HUDEP-2 (cell line): ENCODE measurements around the gene SRF.
A peak's percentile ranks its signal among the peaks of the same experiment; 100 is the strongest.

ENCODE experiments used
- DNase-seq, 76 experiments: peaks; one replicate each; lab custom pipeline; 2025; ENCODE audit not compliant: unreplicated experiment in 76 of 76; lab: John Stamatoyannopoulos, UW

The SRF gene

GRCh38 chr6:43181621-43181941 is 10.5 kb downstream of the SRF start:
- DNase-seq: no peak

- peak in 70 of 76 experiments; percentile 22 to 90 (median 70) for DNase-seq
These were observed 11.1 kb downstream of the SRF start, which contains the start of gene CUL9 for GRCh38 chr6:43181942-43182860. Gene CUL9 (plus strand): TSS chr6:43182196. CDS start chr6:43184311, 2,115 bp downstream.

- DNase-seq: no peak
These were observed 12.4 kb downstream of the SRF start for GRCh38 chr6:43183441-43183840.

- no peak for DNase-seq
These were observed 13.4 kb downstream of the SRF start for GRCh38 chr6:43184268-43184985.

- no peak for DNase-seq
These were observed 14.4 kb downstream of the SRF start for GRCh38 chr6:43185391-43185985.

- DNase-seq: no peak
These were observed 14.9 kb downstream of the SRF start for GRCh38 chr6:43186019-43186418.

GRCh38 chr6:43186706-43187105 is 15.6 kb downstream of the SRF start:
- DNase-seq: no peak

- DNase-seq: no peak
These were observed 16.8 kb downstream of the SRF start for GRCh38 chr6:43187821-43188220.

GRCh38 chr6:43188426-43188825 is 17.4 kb downstream of the SRF start:
- DNase-seq: no peak

GRCh38 chr6:43189776-43190304 is 18.8 kb downstream of the SRF start:
- DNase-seq: peak in 12 of 76 experiments; percentile 15 to 54 (median 34)

GRCh38 chr6:43192911-43193310 is 21.8 kb downstream of the SRF start:
- DNase-seq: no peak

GRCh38 chr6:43193929-43194328 is 22.9 kb downstream of the SRF start:
- no peak for DNase-seq

GRCh38 chr6:43196337-43196736 is 25.3 kb downstream of the SRF start:
- no peak for DNase-seq

- no peak for DNase-seq
These were observed 28.8 kb downstream of the SRF start for GRCh38 chr6:43199912-43200311.

GRCh38 chr6:43200541-43200940 is 29.5 kb downstream of the SRF start:
- DNase-seq: no peak

GRCh38 chr6:43202451-43202850 is 31.4 kb downstream of the SRF start:
- no peak for DNase-seq

- no peak for DNase-seq
These were observed 32.1 kb downstream of the SRF start for GRCh38 chr6:43203029-43203717.

GRCh38 chr6:43203718-43204095 is 32.6 kb downstream of the SRF start:
- no peak for DNase-seq

- DNase-seq: no peak
These were observed 33.4 kb downstream of the SRF start for GRCh38 chr6:43204271-43205105.

- no peak for DNase-seq
These were observed 34.8 kb downstream of the SRF start for GRCh38 chr6:43205849-43206248.
